ENCODE measurements around the gene DMRTB1.
"Not testable (repeated sequence)": the region's sequence is repeated elsewhere in the genome, so short reads cannot be mapped to it uniquely, and the experiment has no call there.

Gene DMRTB1

DNA sequence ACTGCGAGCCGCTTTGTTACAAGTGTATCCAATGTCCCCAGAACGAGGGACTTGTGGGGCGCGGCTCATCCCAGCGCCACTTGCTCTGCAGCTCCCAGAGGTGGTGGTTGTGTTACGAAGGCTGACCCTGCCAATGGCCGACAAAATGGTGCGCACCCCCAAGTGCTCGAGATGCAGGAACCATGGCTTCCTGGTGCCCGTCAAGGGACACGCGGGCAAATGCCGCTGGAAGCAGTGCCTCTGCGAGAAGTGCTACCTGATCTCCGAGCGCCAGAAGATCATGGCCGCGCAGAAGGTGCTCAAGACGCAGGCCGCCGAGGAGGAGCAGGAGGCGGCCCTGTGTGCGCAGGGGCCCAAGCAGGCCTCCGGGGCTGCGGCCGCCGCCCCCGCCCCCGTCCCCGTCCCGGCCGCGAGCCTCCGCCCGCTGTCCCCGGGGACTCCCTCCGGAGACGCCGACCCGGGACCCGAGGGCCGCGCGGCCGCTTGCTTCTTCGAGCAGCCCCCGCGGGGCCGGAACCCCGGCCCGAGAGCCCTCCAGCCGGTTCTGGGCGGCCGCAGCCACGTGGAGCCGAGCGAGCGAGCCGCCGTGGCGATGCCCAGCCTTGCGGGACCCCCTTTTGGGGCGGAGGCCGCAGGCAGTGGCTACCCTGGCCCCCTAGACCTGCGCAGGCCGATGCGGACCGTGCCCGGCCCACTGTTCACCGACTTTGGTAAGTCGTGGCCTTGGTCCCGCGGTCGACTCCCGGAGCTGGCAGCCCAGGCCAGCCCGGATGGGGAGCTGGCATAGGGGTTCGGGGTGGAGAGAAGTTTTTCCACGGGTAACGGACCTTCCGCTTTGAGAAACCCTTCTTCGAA, at the start of gene DMRTB1:
Gene DMRTB1 (plus strand): TSS at position 79 of the 855 bp plus-strand sequence. CDS start 55 bp downstream, at position 134.
- no peak for DNase-seq

DNA sequence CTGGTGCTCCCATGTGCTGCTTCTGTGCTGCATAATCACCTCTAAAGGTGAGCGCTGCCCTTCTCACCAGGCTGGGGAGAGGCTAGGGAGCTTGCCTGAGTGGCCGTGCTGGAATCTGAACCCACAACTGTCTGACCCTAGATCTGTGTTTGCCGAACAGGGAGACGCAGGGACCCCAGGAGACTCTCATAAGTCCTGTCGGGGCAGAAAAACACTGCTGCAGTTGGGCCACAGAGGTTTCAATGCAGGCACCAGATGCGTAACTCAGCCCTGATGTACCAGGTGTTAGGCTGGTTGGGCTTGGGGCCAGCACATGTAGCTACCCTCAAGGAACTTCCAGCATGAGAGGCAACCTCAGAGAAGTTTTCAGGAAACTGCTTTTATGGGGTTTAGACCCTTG, 49.5 kb upstream of the DMRTB1 start:
- DNase-seq: no peak

DNA sequence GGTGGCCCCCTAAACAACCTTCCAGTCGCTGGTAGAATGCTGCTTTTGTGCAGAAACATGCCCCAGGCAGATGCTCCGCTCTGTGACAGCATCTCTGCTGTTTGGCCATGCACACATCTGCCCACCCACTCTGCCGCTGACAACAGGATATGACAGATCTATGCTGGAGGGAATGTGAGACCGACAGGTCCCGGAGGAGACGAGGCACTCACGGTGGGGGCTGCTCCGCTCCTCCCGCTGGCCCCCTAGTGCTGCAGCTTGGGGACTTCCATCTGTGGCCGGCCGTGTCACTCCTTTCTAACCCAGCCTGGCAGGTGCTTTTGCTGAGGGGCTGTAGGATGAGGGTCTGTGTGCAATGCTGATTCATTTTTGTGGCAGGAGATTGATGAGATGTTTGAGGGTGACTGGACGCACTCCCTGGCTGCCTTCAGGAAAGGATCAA, 49.1 kb upstream of the DMRTB1 start:
- peak in 1 of 2 experiments; percentile 54 for DNase-seq

DNA sequence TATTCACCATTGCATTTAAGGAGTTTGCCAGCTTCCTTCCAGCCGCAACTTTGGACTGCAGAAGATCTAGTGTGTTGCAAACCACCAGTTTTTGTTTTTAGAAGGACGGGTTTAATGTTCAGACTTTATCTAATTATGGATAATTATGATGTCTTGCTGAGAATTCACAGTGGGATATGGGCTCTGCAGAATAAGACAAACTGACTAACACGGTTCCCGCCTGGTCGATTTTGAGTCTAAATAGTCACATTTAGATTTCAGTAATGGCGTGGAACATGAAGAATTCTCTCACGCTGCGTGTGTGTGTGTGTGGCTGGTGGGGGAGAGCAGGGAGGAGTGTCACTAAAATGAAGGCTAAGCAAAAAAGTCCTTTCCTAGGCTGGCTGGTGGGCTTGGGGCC, 48.5 kb upstream of the DMRTB1 start:
- no peak for DNase-seq

DNA sequence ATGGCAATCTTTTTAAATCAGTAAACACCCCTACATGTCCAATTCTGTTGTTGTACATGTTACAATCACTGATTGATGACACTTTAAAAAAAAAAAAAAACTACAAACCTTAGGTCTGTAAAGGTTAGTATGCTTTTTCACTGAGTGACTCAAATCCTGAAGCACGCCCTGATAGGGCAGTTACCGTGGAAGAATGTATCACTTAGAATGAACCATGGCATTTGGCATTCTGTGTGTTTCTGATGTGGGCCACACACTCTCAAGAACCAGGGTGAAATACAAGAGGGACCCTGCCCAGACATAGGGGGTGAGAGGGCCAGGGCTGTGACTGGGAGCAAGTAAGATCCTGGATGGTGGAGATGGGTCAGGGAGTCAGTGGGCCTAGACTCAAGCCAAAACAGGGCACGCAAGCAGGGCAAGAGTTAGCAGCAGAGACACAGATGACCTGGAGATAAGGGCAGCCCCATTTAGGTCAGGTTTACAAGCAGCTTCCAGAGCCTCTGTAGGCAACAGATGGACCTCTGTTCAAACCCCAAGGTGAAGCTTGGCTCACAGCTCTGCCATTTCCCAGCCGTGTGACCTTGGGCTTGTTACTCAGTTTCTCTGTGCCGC, 47.6 kb upstream of the DMRTB1 start:
- no peak for DNase-seq

DNA sequence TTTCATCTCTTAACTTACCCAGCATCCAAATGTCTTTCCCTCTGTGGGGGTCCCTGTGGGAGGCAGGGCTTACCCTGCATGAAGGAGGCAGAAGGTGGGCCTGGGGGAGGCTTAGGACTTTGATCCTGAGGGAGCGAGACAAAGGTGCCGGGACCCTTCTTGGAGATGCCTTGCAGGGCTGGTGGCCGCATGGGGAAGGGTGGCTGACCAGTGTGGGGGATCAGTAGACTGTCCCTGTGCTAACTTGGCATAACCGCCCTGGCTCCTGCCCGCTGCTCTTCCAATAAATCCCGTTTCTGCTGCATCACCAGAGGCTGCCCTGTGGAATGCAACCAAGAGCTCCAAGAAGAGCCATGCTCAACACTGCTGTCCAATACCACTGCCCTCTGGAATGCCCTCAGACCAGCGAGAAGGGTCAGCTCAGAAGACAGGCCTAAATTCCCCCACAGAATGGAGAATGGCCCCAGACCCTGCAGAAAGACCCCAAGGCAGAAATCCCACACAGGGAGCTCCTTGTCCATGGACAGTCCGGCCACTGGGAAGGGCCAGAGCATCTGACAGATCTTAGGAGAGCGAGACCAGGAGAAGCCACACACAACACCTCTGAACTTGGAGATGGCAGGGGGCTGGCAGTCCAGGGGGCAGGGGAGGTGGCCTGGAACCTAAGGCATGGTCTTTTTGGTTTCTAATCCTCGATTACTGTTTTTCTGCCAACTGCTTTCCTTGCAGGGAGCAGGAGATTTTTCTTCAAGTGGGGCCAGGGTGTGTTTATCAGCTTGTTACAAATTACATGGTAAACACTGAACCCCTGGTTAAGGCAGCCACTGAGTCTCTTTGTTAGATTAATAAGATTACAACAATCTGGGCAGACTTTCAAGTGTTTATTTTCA, 46.7 kb upstream of the DMRTB1 start:
- no peak for DNase-seq

DNA sequence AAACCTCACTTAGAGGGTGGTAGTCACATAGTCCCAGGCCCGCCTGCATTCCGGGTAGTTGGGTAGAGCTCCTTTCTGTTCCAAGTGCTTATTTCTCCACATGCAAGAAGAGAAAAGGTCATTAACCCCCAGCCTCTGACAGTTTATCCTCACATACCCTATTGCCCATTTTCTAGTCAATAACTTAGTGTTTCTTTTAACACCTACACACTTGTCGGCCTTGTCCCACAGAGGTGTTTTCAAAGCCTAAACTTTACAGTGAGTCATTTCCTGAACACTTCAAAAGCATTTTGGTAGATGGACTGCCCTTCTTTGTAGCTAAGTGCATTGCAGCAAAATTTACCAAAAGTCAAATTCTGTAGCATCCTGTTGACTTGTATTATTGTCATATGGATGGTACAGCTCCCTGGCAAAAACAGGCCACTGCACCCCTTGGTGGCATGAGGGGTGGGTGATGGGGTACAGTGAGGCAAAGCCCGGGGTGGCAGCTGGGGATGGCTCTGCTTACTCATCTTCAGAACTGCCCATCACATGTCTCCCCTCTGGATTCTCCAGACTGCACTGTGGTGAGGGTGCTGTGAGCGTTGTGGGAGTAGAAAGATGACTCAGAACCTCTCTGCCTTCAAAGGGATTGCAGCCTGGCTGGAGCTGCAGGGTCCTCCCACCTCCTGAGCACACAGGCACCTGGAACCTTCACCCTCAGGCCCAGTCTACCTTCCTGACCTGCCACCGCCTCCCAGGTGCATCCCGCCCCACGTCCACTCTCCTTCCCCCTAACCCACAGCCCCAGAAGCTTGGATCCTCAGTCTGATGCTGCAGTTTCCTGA, 45.8 kb upstream of the DMRTB1 start:
- DNase-seq: no peak

DNA sequence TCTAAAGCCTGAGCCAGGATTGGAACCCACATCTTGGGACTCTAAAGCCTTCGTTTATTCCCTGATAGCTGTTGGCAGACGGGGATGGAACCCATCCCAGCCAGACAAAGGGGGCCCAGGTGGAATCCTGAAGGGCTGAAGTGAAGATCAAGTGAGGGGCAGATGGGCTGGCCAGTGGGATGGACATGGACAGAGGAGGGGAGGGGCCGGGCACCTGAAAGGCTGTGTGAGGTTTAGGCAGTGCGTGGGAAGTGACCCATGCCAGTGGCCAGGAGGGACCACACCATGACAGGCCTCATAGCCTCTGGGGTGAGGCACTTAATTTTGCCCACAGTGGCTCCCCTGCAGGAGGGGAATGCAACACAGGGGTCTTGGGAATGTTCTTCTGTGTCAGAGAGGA, 44.6 kb upstream of the DMRTB1 start:
- no peak for DNase-seq

DNA sequence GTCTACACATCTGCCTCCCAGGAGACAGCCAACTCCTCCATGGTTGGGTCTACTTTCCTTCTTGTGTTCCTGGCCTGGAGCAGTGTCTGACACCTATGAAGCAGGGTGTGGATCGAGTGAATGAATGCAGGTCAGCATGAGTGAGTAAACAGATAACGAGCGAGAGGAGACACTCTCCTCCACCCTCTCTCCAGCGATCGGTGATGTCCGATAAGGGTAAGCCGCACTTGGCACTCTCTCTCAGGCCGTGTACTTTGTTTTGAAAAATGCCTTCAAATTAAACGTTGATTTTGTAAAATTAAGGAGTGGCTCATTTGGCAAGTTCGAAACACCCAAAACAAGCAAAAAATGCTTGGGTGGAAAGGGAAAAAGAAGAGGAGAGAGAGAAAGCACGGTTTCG, 43.8 kb upstream of the DMRTB1 start:
- DNase-seq: no peak

DNA sequence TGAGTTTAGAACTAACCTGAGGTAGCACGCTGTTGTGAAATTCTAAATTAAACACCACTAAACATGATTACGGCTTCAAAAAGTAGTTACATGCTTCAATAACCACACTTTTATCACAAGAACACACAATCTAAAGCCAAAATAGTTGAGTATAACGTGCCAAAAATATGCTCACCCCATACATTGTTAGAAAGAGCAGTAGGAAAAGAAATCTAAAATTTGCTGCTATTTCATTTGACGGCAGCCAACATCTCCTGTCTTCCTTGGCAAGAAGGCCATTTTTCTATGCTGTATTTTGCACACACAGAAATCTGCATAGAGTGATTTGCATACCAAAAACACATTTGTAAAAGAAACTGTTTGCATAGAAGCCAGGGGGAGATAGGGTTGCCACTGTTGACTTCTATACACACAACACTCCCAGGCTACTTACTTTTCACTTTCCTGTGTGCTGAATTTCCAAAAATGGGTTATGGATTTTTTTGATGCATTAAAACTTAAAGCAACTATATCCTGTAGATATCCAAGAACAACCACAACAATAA, 42.9 kb upstream of the DMRTB1 start:
- DNase-seq: no peak

DNA sequence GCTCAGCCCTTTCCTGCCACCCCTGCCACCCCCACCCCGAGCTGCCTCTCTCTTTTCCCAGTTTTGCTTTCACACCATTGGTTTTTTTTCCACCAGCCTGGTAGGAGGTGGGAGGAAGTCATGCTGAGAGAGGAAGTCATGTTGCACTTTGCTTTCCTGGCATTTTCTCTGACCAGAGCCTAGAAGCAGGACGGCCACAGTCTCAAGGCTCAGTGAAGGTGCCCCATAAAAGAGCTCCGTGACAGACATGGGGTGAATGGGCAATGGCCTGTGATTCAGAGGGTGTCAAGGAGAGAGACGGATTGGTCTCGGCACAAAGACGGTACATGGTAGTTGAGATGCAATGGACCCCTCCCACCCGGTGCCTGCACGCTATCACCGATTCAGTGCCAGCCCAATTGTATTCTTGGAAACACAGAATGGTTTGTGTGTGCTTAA, 42.1 kb upstream of the DMRTB1 start:
- DNase-seq: no peak

DNA sequence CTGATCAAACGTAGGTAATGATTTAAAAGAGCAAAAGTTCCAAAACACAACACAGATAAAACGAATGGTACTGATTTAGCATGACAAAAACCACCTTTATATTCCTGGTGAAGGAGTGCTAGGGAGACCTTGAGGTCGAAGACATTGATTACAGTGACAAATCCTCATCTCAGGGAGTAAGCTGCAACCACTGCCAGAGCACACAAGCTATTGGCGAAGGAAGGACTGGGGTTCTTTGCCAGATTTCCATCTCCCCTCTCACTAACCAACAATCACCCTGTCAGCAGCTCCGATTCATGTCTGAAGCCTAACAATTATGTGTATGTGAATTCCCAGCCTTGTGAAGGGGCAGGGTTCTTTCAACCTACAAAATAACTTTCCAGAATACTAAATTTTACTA, 40.2 kb upstream of the DMRTB1 start:
- DNase-seq: no peak

DNA sequence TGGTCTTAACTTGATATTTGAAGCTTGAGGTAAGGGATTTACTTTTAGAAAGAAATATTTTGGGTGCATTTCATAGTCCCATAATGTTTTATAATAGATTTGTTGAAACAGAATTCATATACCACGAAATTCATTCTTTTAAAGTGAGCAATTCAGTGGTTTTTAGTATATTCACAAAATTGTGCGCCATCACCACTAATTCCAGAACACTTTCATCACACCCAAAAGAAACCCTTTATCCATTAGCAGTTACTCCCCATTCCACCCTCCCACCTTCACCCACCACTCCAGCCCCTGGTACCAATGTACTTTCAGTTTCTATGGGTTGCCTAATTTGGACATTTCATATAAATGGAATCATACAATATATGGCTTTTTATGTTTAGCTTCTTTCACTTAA, 38.9 kb upstream of the DMRTB1 start:
- no peak for DNase-seq

DNA sequence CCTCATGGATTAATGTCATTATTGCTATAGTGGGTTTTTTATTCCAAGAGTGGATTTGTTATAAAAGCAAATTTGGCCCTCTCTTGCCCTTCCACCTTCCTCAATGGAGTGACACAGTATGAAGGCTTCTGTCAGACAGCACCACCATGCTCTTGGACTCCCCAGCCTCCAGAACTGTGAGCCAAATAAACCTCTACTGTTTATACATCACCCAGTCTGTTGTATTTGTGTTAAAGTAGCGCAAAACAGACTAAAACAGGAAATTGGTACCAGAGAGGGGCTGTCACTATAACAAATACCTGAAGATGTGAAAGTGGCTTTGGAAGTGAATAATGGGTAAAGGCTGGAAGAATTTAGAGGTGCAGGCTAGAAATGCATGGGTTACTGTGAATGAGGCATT, 38.0 kb upstream of the DMRTB1 start:
- no peak for DNase-seq

DNA sequence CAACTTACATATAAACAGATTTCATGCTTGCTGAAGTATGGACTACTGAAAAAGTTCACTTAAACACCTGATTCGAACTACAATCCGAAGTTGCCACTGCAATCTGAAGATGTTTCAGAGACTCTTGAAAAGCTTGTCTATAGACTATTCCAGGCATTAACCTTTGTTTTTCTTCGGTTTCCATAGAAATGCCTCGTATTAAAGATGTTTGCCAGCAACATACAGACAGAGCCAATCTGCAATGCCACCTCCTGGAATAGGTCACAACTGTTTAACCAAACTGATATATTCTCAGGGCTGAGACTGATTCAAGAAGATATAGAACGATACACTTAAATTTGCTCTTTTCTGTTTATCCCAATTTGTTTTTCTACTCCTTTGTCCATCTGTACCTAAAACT, 28.9 kb upstream of the DMRTB1 start:
- DNase-seq: no peak

DNA sequence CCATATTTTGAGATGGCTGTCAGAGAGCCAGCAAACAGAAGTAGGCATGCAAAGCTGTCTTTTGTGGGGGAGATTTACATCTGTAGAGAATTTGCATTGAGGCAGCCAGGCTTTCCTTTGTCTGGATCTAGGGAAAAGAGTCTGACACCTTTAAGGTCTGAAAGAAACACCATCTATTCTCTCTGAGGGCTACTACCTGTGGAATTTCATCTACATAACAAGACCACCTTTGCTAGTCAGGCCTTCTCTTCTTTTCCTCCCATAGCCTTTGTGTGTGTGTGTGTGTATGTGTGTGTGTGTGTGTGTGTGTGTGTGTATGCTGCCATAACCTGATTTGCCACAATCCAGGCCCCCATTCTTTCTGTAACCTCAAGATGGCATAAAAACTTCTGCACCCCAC, 28.4 kb upstream of the DMRTB1 start:
- DNase-seq: no peak

DNA sequence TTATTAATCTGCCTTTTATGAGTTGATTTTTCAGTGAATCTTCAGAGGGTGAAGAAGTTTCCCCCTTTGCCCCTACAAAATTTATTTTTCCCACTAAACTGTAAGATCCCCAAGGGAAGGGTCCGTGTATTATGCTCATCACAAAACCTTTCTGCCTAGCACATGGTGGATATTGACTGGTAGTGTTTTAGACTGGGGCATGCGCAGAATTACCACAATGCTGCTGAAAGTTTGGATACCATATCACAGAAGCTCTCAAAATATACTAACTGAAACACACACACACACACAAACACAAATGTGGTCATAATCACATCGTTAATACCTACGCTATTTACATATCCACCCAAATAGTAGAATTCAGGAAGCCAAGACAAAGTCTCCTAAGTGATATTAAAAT, 28.0 kb upstream of the DMRTB1 start:
- DNase-seq: no peak

DNA sequence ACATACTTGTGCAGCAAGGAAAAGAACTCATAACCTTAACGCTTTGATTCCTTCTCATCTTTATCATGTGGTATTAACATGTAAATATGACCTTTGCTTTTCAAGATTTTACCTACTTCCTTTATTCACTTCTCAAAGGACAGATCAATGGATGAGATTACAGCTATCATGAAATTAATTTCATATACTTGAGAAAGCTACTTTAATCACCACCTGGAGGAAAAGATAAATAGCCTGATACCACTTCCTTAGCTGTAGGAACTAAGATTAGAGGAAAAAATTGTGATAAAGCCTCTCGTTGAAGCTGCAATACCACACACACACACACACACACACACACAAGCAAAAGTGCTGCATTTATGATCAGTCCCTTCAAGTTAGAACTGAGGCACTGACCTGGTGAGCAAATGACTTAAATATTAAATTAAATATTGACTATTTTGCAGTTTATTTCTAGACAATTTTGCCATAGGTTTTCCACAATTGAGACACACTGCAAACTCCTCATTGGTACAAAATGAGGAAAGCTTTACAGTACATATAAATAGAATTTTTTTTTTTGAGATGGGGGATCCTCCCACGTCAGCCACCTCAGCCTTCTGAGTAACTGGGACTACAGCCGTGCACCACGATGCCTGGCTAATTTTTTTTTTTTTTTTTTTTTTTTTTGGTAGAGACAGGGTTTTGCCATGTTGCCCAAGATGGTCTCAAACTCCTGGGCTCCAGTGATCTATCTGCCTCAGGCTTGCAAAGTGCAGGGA, 27.2 kb upstream of the DMRTB1 start:
- DNase-seq: no peak

DNA sequence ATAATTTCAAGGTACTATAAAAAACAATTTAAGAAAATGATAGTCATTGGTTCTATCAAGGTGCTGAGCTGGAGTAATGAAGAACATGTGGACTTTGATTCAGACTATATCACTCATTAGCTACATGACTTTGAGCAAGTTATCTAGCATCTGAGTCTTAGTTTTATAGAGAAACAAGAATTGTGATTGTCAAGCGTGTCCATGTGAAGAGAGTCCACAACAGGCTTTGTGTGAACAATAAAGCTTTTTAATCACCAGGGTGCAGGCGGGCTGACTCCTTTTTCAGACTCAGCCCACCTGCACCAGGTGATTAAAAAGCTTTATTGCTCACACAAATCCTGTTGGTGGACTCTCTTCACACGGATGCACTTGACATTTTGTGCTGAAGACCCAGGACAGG, 26.6 kb upstream of the DMRTB1 start:
- DNase-seq: no peak

DNA sequence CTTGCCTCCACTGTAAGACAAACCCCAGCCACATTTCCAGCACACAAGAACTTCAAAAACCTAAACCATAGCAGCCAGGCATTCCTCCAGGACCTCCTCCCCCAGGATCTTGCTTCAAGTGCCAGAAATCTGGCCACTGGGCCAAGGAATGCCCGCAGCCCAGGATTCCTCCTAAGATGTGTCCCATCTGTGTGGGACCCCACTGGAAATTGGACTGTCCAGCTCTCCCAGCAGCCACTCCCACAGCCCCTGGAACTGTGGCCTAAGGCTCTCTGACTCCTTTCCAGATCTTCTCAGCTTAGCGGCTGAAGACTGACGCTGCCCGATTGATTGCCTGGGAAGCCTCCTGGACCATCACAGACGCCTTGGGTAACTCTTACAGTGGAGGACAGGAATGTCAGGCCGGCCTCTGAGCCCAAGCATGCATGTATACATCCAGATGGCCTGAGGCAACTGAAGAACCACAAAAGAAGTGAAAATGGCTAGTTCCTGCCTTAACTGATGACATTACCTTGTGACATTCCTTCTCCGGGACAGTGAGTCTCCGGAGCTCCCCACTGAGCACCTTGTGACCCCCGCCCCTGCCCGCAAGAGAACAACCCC, 24.7 kb upstream of the DMRTB1 start:
- DNase-seq: not testable (repeated sequence)

DNA sequence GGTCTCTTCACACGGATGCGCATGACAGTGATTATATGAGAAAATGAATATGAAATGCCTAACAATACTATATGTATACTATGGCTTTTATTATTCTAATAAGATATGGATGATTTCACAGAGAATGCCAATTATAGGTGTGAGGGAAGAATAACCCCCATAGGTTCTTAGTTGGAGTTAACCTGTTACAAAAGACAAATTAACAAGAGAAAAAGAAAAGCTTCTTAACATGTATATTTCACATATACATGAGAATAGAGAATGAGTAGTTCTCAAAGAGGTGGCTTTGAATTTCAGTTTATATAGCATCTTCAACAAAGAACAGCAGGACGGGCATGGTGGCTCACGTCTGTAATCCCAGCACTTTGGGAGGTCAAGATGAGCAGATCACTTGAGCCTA, 24.0 kb upstream of the DMRTB1 start:
- DNase-seq: no peak
